ENCODE results near the gene CNOT6.

DNA sequence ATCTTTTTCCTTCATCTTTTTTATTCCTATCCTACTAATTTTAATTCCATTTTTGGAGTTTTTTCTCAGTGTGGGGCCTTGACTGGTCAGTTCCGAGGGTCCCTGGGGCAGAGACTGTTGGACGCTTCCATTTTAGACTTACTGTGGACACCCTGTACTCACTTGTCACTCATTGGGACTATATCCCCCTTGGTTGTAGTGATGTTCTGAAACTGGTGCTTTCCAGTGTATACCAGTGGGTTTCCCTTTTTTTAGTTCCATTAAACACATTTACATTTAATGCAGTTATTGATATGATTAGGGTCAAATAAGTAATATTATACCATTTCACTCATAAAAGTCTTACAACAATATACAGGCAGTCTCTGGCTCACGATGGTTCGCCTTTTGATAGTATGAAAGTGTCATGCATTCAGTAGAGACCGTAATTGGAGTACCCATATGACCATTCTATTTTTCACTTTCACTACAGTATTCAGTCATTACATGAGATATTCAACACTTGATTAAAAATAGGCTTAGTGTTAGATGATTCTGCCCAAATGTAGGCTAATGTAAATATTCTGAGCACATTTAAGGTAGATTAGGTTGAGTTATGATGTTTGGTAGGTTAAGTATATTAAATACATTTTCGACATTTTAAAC lies 46.0 kb downstream of the CNOT6 start:
- TF ChIP-seq, protein P1, sequence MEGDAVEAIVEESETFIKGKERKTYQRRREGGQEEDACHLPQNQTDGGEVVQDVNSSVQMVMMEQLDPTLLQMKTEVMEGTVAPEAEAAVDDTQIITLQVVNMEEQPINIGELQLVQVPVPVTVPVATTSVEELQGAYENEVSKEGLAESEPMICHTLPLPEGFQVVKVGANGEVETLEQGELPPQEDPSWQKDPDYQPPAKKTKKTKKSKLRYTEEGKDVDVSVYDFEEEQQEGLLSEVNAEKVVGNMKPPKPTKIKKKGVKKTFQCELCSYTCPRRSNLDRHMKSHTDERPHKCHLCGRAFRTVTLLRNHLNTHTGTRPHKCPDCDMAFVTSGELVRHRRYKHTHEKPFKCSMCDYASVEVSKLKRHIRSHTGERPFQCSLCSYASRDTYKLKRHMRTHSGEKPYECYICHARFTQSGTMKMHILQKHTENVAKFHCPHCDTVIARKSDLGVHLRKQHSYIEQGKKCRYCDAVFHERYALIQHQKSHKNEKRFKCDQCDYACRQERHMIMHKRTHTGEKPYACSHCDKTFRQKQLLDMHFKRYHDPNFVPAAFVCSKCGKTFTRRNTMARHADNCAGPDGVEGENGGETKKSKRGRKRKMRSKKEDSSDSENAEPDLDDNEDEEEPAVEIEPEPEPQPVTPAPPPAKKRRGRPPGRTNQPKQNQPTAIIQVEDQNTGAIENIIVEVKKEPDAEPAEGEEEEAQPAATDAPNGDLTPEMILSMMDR (IDR thresholded peaks at IDR 0.05): no peak
- TF ChIP-seq POLR2A (IDR thresholded peaks at IDR 0.05) (no peak), POLR2AphosphoS5 (IDR thresholded peaks at IDR 0.05) (no peak)
